ENCODE results near the gene NFIA.

- TF ChIP-seq, protein P1, sequence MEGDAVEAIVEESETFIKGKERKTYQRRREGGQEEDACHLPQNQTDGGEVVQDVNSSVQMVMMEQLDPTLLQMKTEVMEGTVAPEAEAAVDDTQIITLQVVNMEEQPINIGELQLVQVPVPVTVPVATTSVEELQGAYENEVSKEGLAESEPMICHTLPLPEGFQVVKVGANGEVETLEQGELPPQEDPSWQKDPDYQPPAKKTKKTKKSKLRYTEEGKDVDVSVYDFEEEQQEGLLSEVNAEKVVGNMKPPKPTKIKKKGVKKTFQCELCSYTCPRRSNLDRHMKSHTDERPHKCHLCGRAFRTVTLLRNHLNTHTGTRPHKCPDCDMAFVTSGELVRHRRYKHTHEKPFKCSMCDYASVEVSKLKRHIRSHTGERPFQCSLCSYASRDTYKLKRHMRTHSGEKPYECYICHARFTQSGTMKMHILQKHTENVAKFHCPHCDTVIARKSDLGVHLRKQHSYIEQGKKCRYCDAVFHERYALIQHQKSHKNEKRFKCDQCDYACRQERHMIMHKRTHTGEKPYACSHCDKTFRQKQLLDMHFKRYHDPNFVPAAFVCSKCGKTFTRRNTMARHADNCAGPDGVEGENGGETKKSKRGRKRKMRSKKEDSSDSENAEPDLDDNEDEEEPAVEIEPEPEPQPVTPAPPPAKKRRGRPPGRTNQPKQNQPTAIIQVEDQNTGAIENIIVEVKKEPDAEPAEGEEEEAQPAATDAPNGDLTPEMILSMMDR (conservative IDR thresholded peaks at IDR 0.05; ENCODE audit: low read depth, low read length) = no peak
- no peak for TF ChIP-seq EZH2phosphoT487 (IDR thresholded peaks at IDR 0.05; ENCODE audit: borderline replicate concordance, low read length)
Observed at GRCh38 chr1:61078618-61079295, 3.6 kb upstream of the NFIA start.

Measured in PC-3 (cell line).